Lower leg skin (tissue), 4 donors: Measurements from ENCODE around the gene PIK3R1. TPM values are rescaled to one million over a fixed set of nuclear protein-coding genes. Genes with fewer than 3 reads are reported as not detected.

Experiments used
- DNase-seq, 2 donors: peaks; one replicate each; pipeline ENCODE4 v3.0.0-alpha.2; 2019; ENCODE audit warnings: low spot score in 2 of 2
- H3K4me3 ChIP-seq: fragments of 200-600 bp; sonication (generic); 2 replicates; pipeline ENCODE4 v1.5.1; 2017; ENCODE audit warnings: mild to moderate bottlenecking, low read depth; ENCODE audit not compliant: poor library complexity, severe bottlenecking
- POLR2A ChIP-seq, 2 donors: fragments of 450-650 bp; IDR thresholded peaks; one replicate each; pipeline ENCODE4 v1.6.1; 2016 to 2017; ENCODE audit warnings: antibody characterized with exemption in 2 of 2, mild to moderate bottlenecking in 1 of 2, moderate library complexity in 1 of 2
- WGBS, 2 donors: methylation state at CpG; one replicate each; pipeline ENCODE4 v1.1.5; 2018; 5-methylcytosine and 5-hydroxymethylcytosine counted together
- intact Hi-C: fragments of 100-400 bp; cut with DNase I; formaldehyde crosslinking; loops from one replicate; pipeline ENCODE4 v1.15.0; 2023; ENCODE audit warnings: low total_unique reads
- total RNA-seq, 4 donors: library from RNA; depleted of rRNA; stranded (reverse); fragments of >200 nt; gene quantifications; one replicate each; pipeline ENCODE4 v1.1.0, GENCODE V29; 2016
- TF ChIP-seq, protein P1 (sequence below), 3 donors: fragments of 450-650 bp; IDR thresholded peaks; one replicate each; pipeline ENCODE4 v1.5.1; 2016; ENCODE audit warnings: antibody characterized with exemption in 3 of 3, mild to moderate bottlenecking in 3 of 3, moderate library complexity in 2 of 3

The PIK3R1 gene
- total RNA-seq, 4 donors from 2014 or later, result 102 to 245 (median 137) TPM

GRCh38 chr5:68245319-68245718 is 29.8 kb downstream of the PIK3R1 start:
- TF ChIP-seq, protein P1, sequence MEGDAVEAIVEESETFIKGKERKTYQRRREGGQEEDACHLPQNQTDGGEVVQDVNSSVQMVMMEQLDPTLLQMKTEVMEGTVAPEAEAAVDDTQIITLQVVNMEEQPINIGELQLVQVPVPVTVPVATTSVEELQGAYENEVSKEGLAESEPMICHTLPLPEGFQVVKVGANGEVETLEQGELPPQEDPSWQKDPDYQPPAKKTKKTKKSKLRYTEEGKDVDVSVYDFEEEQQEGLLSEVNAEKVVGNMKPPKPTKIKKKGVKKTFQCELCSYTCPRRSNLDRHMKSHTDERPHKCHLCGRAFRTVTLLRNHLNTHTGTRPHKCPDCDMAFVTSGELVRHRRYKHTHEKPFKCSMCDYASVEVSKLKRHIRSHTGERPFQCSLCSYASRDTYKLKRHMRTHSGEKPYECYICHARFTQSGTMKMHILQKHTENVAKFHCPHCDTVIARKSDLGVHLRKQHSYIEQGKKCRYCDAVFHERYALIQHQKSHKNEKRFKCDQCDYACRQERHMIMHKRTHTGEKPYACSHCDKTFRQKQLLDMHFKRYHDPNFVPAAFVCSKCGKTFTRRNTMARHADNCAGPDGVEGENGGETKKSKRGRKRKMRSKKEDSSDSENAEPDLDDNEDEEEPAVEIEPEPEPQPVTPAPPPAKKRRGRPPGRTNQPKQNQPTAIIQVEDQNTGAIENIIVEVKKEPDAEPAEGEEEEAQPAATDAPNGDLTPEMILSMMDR (IDR thresholded peaks at IDR 0.05), result no peak
- TF ChIP-seq POLR2A (IDR thresholded peaks at IDR 0.05), result no peak
- intact Hi-C loops, result no loop called here
- DNase-seq, result no peak
- 29 to 31% methylated on average over 3 of the region's 3 CpGs for WGBS, 2 donors
- no peak overlapping the region for H3K4me3 ChIP-seq

DNA sequence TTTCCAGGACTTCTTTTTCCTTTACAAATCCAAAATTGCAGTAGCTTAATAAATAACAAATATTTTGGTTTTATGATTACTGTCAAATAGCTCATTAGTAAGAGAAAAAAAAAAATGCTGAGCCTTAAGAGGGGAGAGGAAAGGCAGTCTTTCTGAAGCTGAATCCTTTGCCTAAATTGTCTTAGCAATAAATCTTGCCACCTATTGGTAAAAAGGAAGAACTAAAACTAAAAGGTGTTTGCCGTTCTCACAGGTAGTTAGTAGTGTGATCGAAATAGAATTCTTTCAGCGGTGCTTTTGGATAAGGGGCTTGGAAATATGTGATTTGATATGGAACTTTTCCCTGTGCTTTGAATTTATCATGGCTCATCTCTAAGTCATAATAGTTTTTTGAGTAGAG is 31.2 kb downstream of the PIK3R1 start:
- 84 to 91% methylated on average over 3 of the region's 3 CpGs for WGBS, 2 donors
- H3K4me3 ChIP-seq, result no peak overlapping the region
- DNase-seq, result no peak
- TF ChIP-seq, protein P1 (IDR thresholded peaks at IDR 0.05), result no peak
- TF ChIP-seq POLR2A (IDR thresholded peaks at IDR 0.05), result no peak
- intact Hi-C loops, result no loop called here

DNA sequence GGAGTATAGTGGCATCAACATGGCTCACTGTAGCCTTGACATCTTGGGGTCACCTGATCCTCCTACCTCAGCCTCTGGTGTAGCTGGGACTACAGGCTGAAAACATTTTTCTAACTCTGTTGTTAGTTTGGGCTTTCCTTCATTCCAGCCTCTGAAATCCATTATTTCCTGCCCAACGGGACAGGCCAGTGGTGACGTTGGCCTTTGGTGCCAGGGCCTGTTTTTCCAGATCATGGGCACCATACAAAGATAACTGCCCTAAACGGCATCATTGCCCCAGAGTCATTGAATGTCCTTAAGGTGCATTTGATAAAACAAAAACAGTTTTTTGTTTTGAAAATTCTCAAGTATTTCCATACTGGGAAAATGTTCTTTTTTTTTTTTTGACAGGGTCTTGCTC is 32.1 kb downstream of the PIK3R1 start:
- WGBS, 2 donors, result 75 to 77% methylated on average over 3 of the region's 3 CpGs
- TF ChIP-seq POLR2A (IDR thresholded peaks at IDR 0.05), result no peak
- TF ChIP-seq, protein P1 (IDR thresholded peaks at IDR 0.05), result no peak
- DNase-seq, result no peak
- intact Hi-C loops, result no loop called here
- no peak overlapping the region for H3K4me3 ChIP-seq

GRCh38 chr5:68248896-68249295 is 33.3 kb downstream of the PIK3R1 start:
- WGBS, 2 donors, result 81 to 83% methylated on average over 2 of the region's 2 CpGs
- DNase-seq, result no peak
- TF ChIP-seq, protein P1 (IDR thresholded peaks at IDR 0.05), result no peak
- no peak for TF ChIP-seq POLR2A (IDR thresholded peaks at IDR 0.05)
- intact Hi-C loops, result no loop called here
- H3K4me3 ChIP-seq, result no peak overlapping the region

- H3K4me3 ChIP-seq, result no peak overlapping the region
- TF ChIP-seq POLR2A (IDR thresholded peaks at IDR 0.05), result no peak
- TF ChIP-seq, protein P1 (IDR thresholded peaks at IDR 0.05), result no peak
- 88 to 97% methylated on average over 2 of the region's 2 CpGs for WGBS, 2 donors
- no peak for DNase-seq
- intact Hi-C loops, result no loop called here
Measured at GRCh38 chr5:68249520-68249919, 34.0 kb downstream of the PIK3R1 start.

DNA sequence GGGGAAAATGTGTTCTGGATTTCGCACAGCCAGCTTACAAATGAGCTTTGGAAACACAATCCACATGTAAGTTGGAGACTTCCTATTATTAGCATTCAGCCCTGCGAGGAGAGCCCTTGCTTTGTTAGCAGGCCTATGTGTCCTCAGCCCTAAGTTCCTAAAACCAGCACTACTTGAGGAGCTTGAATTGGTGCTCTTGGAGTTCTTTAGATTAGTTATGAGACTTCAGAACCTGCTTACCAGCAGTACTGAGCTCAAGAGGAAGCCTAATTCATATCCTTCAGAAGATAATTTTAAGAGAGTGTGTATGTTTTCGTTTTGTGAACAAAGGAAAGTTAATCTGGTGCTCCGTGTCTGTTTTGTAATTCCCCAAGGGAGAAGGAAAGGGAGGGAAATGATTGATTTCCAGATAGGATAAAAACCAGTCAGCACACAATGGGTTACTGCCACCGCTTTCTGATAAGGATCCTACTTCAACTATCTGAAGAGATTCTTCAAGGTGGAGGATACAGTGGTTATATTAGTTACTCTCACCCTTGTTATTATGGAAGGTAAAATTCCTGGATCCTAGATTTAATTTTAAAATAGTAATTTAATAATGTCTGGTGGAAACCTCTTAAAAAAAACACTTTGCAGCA is 35.2 kb downstream of the PIK3R1 start:
- no peak for DNase-seq
- WGBS, 2 donors, result 37 to 45% methylated on average over 5 of the region's 5 CpGs
- TF ChIP-seq POLR2A (IDR thresholded peaks at IDR 0.05), result no peak
- TF ChIP-seq, protein P1 (IDR thresholded peaks at IDR 0.05), result no peak
- H3K4me3 ChIP-seq, result no peak overlapping the region
- intact Hi-C loops, result no loop called here
